Sigmoid colon (tissue), 4 donors: ENCODE data around the gene CELA3A.
"Not testable (repeated sequence)": the region's sequence is repeated elsewhere in the genome, so short reads cannot be mapped to it uniquely, and the experiment has no call there.

Source experiments
- CTCF ChIP-seq, 4 experiments: fragments of 450-650 bp in 3 of 4; fragments of 200-600 bp in 1 of 4; IDR thresholded peaks; one replicate each; pipeline ENCODE4 v1.5.1; 2016 to 2019; ENCODE audit warnings: antibody characterized with exemption in 4 of 4, mild to moderate bottlenecking in 3 of 4, moderate library complexity in 2 of 4
- POLR2A ChIP-seq, 2 donors: fragments of 450-650 bp; IDR thresholded peaks; one replicate each; pipeline ENCODE4 v1.6.1; 2016; ENCODE audit warnings: antibody characterized with exemption in 2 of 2, mild to moderate bottlenecking in 2 of 2, moderate library complexity in 2 of 2
- POLR2AphosphoS5 ChIP-seq, 4 donors: sonication (generic); formaldehyde crosslinking; IDR thresholded peaks; one replicate each; pipeline ENCODE4 v1.6.1; 2017; ENCODE audit warnings: antibody characterized with exemption in 4 of 4

- not testable (repeated sequence) for TF ChIP-seq CTCF, POLR2A, POLR2AphosphoS5 (IDR thresholded peaks at IDR 0.05)
Measured at GRCh38 chr1:22014575-22015206, 13.2 kb downstream of the CELA3A start.
